Muscle of leg (tissue), 11 donors: ENCODE results near the gene CIAO3. TPM values are rescaled to one million over a fixed set of nuclear protein-coding genes. Genes with fewer than 3 reads are reported as not detected.
"Not testable (repeated sequence)": the region's sequence is repeated elsewhere in the genome, so short reads cannot be mapped to it uniquely, and the experiment has no call there.

Source experiments
- DNase-seq: peaks from one replicate; pipeline ENCODE4 v3.0.0; 2013
- H3K27ac ChIP-seq: one replicate; pipeline ENCODE4 v1.5.1; 2013; ENCODE audit warnings: mild to moderate bottlenecking, low read length, control low read depth
- H3K27me3 ChIP-seq: one replicate; pipeline ENCODE4 v1.6.1; 2013; ENCODE audit warnings: low read length; ENCODE audit not compliant: control insufficient read depth, insufficient read depth
- H3K36me3 ChIP-seq: one replicate; pipeline ENCODE4 v1.6.1; 2013; ENCODE audit warnings: low read length; ENCODE audit not compliant: control insufficient read depth, insufficient read depth
- H3K4me1 ChIP-seq: one replicate; pipeline ENCODE4 v1.6.1; 2013; ENCODE audit warnings: low read length; ENCODE audit not compliant: control insufficient read depth, insufficient read depth
- H3K4me3 ChIP-seq: one replicate; pipeline ENCODE4 v1.5.1; 2013; ENCODE audit warnings: low read length, control low read depth
- H3K9me3 ChIP-seq: replicated peaks from 2 replicates; pipeline ENCODE4 v1.6.1; 2013; ENCODE audit warnings: low read depth, low read length; ENCODE audit not compliant: control insufficient read depth
- WGBS: methylation state at CpG from one replicate; pipeline ENCODE4 v1.1.5; 2013; ENCODE audit warnings: missing lambda C conversion rate; ENCODE audit not compliant: insufficient coverage; 5-methylcytosine and 5-hydroxymethylcytosine counted together
- polyA plus RNA-seq, 8 donors: library from polyadenylated mRNA; unstranded; fragments of 120-200 nt; gene quantifications; one replicate each; pipeline versions ENCODE4 v1.2.1 to v1.2.3, GENCODE V29; 2013; ENCODE audit warnings: inconsistent platforms in 1 of 8, low replicate concordance in 1 of 8; ENCODE audit not compliant: insufficient read length in 8 of 8, insufficient read depth in 1 of 8
- total RNA-seq: library from RNA; stranded (reverse); fragments of 120-200 nt; gene quantifications from one replicate; pipeline ENCODE4 v1.2.4, GENCODE V29; 2013

Gene CIAO3
- total and polyA plus RNA-seq, 9 donors: 14.3 to 19.6 (median 17.9) TPM

DNA sequence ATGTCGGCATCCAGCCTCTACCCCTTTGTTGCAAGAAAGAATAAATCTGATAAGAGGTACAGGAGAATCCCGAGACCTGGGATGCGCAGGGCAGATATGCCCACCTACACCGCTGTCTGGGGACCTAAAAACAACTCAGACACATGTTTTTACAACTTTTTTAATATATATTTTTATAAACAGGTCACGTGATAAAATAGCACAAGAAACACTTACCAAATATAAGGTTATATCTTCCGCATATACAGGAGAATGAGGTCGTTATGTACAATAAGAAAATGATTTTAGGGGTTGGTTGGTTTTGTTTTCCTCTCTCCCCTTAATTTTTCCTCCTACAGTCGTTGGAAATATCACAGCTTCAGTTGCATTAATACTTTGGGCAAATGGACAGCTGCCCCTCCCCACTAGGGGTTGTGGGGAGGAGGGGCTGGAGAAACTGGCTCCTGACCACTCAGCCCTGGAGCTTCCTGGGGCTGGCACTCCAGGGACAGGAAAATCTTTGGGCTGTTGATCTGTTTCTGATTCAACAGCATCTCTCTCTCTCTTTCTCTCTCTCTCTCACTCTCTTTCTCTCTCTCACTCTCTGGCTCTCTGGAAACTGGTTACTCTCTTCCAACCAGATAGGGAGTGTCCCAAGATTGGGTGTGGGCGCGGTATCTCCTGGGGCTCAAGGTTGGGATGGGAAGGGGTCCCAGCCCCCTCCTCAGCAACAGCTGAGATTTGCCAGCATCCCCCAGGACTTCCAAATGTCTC lies 48.3 kb downstream of the CIAO3 start:
- Histone ChIP-seq H3K4me1 (peaks cover 30% of the 10 kb centered on the region), H3K27me3 (peaks cover 62% of the 10 kb centered on the region), H3K36me3 (peaks cover under 1% of the 10 kb centered on the region), H3K4me3 (no peak overlapping the region), H3K9me3 (no peaks in the 10 kb centered on the region), H3K27ac (no peak overlapping the region)
- DNase-seq: no peak
- WGBS: 90% methylated on average over 2 of the region's 10 CpGs

- WGBS: 82% methylated on average over 10 of the region's 16 CpGs
- peaks cover 14% of the 10 kb centered on the region for H3K36me3 ChIP-seq
- not testable (repeated sequence) for DNase-seq
Measured at GRCh38 chr16:691242-691641, 49.6 kb downstream of the CIAO3 start.

GRCh38 chr16:689175-689897 lies 51.5 kb downstream of the CIAO3 start:
- Histone ChIP-seq H3K27ac (peak overlapping the region; percentile 80), H3K27me3 (peaks cover 35% of the 10 kb centered on the region)

More at GRCh38 chr16:691242-691641, 49.6 kb downstream of the CIAO3 start:
- Histone ChIP-seq H3K4me1 (peaks cover 30% of the 10 kb centered on the region), H3K27me3 (peaks cover 53% of the 10 kb centered on the region)
- not testable (repeated sequence) for H3K9me3 ChIP-seq, H3K27ac ChIP-seq, H3K4me3 ChIP-seq

GRCh38 chr16:687499-687898 lies 53.3 kb downstream of the CIAO3 start:
- peaks cover 17% of the 10 kb centered on the region for H3K27me3 ChIP-seq
- H3K4me3 ChIP-seq: no peak overlapping the region
- WGBS: 92% methylated on average over 18 of the region's 19 CpGs
- H3K36me3 ChIP-seq: peaks cover 36% of the 10 kb centered on the region
- H3K4me1 ChIP-seq: peaks cover 37% of the 10 kb centered on the region
- no peaks in the 10 kb centered on the region for H3K9me3 ChIP-seq
- no peak overlapping the region for H3K27ac ChIP-seq
- DNase-seq: no peak

More at GRCh38 chr16:689175-689897, 51.5 kb downstream of the CIAO3 start:
- DNase-seq: no peak
- Histone ChIP-seq H3K9me3 (no peaks in the 10 kb centered on the region), H3K36me3 (peaks cover 25% of the 10 kb centered on the region), H3K4me3 (peak overlapping the region; percentile 91), H3K4me1 (peaks cover 27% of the 10 kb centered on the region)
- 84% methylated on average over 26 of the region's 26 CpGs for WGBS

- 92% methylated on average over 51 of the region's 51 CpGs for WGBS
- Histone ChIP-seq H3K27me3 (peaks cover 9% of the 10 kb centered on the region), H3K27ac (no peak overlapping the region), H3K36me3 (peaks cover 45% of the 10 kb centered on the region), H3K9me3 (no peaks in the 10 kb centered on the region), H3K4me3 (no peak overlapping the region), H3K4me1 (peaks cover 41% of the 10 kb centered on the region)
- no peak for DNase-seq
Measured at GRCh38 chr16:686459-687260, 54.1 kb downstream of the CIAO3 start.

- Histone ChIP-seq H3K27ac (no peak overlapping the region), H3K27me3 (peaks cover 3% of the 10 kb centered on the region), H3K9me3 (no peaks in the 10 kb centered on the region), H3K4me1 (peaks cover 48% of the 10 kb centered on the region), H3K36me3 (peaks cover 50% of the 10 kb centered on the region), H3K4me3 (no peak overlapping the region)
- WGBS: 72% methylated on average over 9 of the region's 10 CpGs
- DNase-seq: no peak
Measured at GRCh38 chr16:685967-686366, 54.8 kb downstream of the CIAO3 start.

DNA sequence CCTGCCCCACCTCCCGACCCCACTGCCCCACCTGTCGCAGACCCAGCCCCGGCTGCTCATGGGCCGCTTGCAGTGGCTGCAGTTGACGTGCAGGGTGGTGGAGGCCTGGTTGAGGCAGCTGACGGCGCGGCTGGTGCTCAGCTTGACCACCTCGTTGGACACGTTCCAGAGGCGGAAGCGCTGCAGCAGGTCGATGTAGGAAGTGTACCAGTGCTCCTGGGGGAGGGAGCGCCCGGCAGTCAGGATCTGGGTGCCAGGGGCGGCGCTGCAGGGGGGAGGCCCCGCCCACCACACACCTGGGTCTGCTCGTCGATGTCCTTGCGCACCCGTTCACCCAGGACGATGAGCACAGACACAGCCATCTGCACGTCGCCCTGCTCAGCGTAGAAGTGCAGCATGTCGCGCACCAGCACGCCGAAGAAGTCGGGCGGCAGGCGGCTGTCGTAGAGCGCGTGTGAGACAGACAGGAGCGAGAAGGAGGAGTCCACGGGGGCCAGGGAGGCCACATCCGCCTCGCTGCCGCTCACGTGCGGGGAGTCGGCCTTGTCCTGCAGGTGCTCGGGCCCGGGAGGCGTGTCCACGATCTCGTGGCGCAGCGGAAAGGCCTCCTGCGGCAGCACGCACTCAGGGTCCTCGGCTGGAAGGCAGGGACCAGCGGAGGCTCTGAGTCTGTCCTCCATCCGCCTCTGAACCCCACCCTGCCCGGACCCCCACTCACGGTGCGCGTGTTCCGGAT lies 55.7 kb downstream of the CIAO3 start:
- Histone ChIP-seq H3K9me3 (no peaks in the 10 kb centered on the region), H3K4me3 (peak overlapping the region; percentile 61), H3K36me3 (peaks cover 50% of the 10 kb centered on the region), H3K4me1 (peaks cover 45% of the 10 kb centered on the region), H3K27ac (no peak overlapping the region), H3K27me3 (no peaks in the 10 kb centered on the region)
- WGBS: 88% methylated on average over 61 of the region's 61 CpGs
- peak; percentile 41 for DNase-seq

DNA sequence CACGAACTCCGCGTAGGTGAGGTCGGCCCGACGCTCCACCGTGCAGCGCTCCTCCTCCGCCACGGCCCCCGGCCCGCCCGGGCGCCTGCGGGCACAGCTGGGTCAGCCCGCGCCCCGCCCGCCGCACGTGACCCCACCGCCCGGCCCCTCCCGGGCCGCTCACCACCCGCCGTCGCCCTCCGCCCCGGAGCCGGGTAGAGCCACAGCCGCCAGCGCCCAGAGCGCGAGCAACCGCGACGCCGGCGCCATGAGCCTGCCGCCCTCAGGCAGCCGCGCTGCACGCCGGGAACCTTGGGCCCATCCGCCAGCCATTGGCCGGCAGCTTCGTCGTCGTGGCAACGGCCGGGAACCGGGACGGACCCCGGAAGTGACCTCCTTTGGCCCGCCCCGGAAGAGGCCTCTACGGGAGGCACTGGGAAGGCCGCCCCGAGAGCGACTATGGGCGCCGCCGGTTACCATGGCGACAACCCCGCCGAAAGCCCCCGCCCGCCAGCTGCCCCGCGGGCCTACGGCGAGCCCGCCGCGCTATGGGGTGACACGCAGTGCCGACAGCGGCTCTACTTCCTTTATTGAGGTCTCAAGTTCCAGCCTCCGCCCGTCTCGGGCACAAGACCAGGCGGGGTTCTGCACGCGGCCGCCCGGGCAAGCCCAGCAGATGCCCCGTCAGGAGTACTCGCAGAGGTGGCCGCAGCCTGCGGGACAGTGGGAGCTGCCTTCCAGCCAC lies 56.6 kb downstream of the CIAO3 start, which contains the start of gene JMJD8:
JMJD8 (minus strand) TSS at position 264 of the 724 bp plus-strand sequence; CDS start at position 249, 15 bp downstream.
- Histone ChIP-seq H3K27ac (peak within 1 kb of the TSS; percentile 42), H3K36me3 (peaks cover 50% of the 10 kb centered on the region), H3K9me3 (no peaks in the 10 kb centered on the region), H3K4me3 (peak within 1 kb of the TSS; percentile 61), H3K27me3 (no peaks in the 10 kb centered on the region), H3K4me1 (peaks cover 42% of the 10 kb centered on the region)
- peak; percentile 98 for DNase-seq
- WGBS: 3% methylated on average over 91 of the region's 91 CpGs
